ENCODE results near the gene IGFBP7.
A peak's percentile ranks its signal among the peaks of the same experiment; 100 is the strongest.

The IGFBP7 gene

DNA sequence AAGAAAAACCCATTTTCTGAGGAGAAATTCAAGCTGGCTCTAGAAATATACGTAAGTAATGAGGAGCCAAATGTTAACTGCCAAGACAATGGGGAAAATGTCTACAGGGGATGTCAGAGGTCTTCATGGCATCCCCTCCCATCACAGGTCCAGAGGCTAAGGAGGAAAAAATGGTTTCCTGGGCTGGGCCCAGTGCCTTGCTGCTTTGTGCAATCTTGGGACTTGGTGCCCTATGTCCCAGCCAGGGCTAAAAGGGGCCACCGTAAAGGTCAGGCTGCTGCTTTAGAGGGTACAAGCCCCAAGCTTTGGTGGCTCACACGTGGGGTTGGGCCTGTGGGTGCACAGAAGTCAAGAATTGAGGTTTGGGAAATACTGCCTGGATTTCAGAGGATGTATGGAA, 17.2 kb upstream of the IGFBP7 start:
- DNase-seq: no peak

DNA sequence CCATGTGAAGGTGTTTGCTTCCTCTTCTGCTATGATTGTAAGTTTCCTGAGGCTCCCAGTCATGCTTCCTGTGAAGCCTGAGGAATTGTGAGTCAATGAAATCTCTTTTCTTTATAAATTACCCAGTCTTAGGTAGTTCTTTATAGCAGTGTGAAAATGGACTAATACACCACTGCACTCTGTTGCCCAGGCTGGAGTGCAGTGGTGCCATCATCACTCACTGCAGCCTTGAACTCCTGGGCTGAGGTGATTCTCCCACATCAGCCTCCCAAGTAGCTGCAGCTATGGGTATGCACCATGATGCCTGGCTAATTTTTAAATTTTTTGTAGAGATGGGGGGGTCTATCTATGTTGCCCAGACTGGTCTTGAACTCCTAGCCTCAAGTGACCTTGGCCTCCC, 15.8 kb upstream of the IGFBP7 start:
- no peak for DNase-seq

DNA sequence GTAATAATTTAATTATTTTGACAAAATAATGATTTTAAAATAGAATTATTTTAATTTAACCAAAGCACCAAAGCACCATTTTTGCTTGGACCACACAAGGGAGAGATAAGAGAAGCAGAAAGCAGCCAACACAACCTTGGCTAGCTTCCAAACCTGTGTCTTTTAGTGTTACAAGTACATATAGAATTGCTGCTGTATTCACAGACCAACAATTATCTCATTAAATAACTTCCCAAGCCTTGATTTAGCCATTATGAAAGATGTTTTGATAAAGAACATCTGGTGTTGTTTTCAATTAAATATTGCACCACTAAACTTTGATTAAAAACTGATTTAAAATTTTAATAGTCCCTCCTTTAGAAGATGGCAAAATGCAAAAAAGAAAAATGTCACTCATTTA, 14.0 kb upstream of the IGFBP7 start:
- no peak for DNase-seq

DNA sequence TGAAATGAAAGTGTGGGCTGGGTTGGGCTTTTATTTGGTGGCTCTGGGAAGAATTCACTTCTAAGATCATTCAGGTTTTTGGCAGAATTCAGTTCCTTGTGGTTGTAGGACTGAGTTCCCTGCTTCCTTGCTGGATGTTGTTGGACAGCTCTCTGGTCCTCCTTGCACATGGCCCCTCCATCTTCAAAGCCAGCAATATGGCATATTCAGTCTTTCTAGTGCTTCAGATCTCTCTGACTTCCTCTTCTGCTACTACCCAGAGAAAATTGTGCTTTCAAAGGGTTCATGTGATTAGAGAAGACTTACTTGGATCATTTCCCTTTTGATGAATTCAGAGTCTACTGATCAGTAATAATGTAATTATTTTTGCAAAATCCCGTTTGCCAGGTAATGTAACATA, 12.8 kb upstream of the IGFBP7 start:
- DNase-seq: no peak

DNA sequence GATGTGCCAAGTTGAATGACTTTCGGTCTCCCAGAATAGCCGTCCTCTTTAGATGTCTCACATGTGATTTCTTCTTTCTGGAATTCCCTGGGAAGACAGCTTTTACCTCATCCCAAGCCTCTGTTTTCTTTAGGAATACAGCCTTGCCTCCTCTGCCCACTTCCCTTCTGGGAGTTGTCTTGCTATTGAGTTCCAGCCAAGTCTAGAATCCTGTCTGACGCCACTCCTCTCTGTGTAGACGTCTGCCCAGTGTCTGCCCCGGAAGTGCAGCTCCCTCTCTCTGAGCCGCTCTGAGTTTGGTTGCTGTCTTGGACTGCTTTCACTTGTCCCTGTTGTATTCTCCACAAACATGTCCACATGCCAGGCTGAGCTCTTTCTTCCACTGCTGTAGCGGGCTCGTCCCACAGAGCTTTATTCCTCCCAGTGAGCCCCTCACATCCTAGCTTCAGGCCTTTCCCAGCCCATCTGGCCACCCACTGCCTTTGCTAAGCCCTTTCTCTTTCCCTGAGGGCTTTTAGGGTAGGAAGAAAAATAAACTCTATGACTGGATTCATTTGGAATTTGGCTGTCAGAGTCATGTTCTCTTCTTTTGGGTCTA, 9.0 kb upstream of the IGFBP7 start:
- no peak for DNase-seq

DNA sequence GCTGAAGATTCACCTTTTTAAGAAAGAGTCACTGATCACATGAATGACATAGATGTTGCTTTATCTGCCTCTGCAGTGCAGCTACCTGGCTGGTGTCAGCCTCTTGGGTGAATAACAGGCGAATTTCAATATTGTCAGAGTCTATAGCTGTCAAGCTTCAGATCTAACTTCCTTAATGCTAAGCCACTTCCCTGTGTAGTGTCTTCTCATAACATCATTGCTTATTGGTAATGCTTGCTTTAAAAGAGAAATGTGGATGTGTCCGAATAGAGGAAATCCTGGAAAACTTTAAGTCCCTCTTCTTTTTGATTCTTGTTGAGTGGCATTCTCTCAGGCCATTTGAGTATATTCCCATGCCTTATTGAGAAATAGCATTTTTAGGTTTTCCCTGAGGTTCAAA, 7.3 kb upstream of the IGFBP7 start:
- DNase-seq: no peak

DNA sequence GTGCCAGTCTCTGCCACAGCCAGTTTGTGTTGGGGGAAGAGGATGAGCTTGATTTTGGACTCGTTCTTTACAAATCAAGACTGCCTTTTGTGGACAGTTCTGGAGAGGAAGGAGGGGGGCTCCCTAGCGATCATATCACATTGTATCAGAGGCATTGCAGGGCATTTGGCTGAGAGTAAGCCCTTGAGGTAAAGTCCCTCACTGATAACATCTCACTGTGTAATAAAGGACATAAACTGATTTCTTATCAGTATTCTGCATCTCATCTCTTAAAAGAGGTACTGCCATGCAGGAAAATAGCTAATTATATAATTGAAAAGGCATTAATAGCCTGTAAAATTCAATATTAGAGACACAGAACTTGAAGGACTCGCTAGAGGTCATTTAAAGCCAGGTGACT, 6.1 kb upstream of the IGFBP7 start:
- no peak for DNase-seq

DNA sequence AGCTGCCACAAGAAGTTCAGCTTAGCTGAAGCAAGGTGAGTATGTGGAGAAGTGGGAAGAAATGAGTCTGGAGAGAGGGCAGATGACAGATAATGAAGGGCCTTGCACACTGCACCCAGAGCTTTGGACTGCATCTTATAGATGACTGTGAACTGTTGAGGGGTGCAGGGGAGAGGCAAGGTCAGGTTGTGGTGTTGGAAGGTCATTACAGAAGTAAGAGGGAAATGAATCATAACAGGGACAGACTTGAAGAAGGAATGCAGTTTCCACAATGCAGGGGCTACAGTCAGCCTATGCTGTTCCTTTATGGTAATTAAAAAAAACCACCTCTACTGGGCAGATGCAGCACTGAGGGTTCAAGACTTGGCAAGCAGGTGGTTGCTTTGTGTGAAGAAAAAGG, 4.8 kb upstream of the IGFBP7 start:
- no peak for DNase-seq

DNA sequence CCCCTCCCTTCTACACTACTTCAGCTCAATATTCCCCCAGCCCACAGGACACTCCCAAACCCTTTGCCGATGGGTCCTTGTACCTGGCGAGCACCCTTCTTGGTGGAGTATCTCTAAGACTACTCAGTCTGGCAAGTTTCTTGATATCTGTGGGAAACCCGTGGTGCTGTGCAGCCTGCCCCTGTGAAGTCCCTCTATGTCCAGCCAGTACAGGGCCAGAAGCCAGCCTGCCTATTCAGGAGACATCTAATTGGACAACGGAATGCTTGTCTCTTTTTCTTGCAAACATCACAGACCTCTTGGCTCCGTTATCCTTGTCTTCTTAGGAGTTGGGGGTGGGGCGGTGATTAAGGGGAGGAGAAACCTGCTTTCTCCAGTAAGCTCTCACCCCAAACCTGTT, 3.7 kb upstream of the IGFBP7 start:
- DNase-seq: no peak

DNA sequence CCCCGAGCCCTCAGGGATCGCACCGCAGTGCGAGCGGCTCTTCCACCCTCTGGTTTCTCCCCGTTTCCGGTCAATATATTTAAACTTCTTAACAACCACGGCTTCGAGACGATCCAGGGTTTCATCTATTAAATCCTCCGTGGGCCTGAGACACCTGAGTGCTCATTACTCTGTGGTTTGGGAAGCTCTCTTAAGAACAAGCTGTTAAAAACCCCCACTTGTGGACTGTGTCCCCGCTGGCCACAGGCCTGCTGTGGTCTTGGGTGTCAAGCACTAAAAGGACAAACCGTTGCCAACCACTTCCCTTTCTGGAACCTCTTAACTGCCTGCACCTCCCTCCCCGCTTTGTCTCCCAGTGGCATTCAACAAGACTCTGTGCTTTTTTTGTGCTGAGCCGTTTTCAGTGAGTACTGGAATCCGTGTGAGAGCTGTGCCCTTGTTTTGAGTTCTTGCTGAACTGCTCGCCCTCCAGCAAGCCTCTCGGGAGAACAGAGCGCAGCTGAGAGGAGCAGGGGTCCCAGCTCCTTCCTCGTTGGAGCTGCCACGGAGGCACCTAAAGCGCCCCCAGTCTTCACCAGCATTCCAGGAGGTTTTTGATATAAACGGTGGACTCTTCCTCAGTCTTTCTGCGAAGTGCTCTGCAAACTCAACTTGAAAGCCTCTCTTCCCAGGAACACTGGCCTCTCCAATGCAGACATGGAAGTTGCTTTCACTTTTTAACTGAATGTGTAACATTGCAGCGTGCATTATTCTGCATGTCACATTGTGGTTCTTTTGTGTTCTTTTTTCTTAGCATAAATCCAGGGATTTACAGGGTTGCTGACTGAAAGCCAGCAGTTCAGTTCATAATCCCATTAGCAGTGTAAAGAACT, 691 bp upstream of the IGFBP7 start:
- peak in 1 of 2 donors; percentile 30 for DNase-seq

DNA sequence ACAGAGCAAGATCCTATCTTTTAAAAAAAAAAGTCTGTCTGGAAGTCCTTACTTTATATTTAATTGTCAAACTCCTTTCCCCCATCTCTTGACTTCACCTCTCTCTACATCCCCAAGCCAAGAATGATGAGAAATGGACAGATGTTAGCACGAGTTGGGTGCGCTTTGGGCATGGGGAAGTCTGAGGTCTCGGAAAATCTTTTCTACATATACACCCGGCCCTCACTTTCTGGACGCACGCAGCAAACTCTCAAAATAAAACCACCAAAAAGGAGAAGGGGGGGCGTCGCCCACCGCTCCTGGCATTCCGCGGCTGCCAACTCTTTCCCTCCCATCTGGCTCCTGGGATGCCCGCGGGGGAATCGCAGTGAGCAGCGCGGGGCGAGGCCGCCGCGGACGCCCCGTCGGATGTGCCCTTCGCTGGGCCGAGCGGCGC, 756 bp downstream of the IGFBP7 start:
- no peak for DNase-seq

DNA sequence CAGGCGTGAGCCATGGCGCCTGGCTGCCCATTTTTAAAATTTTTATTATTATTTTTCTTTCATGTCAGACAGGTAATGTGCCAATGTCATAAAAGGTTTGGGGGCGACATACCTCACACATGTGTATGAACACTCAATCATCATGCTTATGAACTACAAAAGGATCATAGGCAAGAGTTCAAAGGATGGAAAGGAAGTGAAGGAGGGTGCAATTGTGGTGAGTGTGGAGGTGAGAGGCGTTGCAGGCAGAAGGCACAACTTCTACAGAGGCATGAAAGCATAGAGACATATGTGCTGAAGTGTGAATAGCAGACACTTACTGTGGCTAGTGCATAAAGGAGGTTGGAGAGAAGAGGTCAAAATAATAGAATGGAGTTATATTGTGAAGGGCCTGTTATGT, 4.0 kb downstream of the IGFBP7 start:
- no peak for DNase-seq

DNA sequence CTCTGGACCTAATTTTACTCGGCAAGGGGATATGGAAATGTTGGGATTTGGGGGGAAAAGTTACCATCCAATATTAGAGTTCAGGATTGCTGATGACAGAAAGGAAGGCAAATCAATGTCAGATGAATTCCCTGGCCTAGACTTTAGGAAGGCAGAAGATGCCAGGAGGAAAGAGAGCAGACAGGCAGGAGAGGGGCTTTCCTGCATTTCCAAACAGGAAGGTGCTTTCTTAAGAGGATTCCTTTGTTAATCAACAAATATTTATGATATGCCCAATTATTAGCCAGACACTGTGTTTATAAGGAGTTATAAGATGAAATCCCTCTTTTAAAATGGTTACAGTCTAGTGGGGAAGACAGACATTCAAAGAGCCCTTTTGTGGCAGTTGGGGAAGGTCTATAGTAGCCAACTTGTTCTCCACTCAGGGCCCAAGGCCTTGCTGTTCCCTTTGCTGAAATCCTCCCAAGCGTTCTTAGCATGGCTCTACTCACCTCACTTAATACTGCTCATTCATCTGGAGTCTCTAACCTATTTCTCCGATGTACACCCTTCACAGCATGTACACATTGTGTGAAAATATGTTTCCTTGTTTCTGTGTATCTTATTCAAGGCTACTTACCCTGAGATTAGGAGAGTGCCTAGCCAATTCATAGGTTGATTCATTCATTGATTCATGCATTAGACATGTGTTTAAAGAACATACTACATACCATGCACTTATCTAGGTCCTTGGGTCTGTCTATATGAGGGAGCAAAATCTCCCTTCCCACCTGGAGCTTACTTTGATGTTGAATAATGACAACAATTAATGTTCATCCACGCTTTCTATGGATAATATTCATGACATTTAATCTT, 5.3 kb downstream of the IGFBP7 start:
- DNase-seq: no peak

DNA sequence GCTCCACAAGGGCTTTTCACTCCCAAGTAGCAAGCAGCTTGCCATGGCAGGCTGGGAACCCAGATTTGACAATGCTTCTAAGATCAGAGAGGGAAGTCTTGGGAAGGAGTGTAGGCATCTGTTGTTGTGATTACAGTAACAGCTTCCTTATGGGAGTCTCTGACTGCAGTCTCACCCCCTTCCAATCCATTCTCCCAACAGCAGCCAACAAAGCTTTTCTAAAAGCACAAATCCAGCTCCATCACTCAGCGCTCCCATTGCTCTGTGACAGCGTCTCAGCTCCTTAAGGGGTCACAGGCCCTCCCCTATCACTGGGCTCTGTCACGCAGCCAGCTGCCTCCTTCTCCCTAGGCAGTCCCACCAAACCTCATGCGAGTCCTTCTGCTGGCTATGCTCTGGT, 7.1 kb downstream of the IGFBP7 start:
- no peak for DNase-seq

DNA sequence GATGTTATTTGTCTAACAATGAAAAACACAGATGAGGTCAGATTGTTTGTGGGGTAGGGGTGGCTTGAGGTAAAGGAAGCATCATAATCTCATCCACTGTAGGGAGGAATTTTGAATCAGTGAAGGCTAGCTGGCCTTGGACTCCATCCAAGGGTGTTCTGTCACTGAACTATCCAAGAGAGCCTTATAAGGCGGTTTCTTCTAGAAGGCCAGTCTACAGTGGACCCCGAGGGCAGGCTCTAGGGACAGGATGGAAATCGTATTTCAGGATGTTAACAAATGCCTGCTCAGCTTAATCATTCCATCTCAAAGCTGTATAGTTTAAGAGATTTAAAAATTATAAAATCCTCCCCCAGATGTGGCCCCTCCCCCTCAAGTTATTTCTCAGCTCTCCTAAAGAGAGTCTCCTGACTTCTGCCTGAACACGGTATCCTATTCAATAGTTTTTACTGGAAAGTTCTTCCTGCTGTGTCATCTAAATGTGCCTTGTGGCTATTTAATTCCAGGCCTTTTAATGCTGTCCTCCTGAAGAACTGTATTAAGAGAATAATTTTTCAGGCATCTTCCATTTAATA, 8.0 kb downstream of the IGFBP7 start:
- DNase-seq: no peak

DNA sequence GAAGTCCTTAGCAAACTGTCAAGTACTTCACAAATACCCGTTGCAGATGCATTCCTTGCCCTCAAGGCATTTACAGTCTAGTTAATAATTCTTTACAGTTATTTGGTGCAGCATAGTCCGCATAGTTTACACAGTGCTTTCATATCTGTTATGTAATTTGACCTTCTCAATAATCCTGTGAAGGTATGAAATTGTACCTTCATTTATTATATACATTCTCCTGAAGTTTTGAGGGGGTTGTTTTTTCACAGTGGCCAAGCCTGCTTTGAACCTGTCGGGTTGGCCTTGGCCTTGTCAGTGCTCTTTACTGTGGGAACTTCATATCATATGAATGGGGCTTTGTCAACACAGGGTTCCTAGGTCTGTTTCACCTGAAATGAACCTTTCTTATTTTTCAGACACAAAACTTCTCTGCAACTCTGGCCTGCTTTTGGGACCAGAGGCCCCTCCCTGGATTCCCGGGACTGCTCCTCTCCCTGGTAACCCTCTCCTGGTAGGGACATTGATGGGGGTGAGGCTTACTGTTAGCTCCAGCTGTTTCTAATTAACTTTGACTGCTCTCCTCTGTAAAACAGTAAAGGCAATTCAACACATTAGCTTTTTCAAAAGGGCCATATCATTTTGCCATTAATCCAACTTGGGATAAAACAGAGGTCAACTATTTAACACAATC, 9.1 kb downstream of the IGFBP7 start:
- no peak for DNase-seq

DNA sequence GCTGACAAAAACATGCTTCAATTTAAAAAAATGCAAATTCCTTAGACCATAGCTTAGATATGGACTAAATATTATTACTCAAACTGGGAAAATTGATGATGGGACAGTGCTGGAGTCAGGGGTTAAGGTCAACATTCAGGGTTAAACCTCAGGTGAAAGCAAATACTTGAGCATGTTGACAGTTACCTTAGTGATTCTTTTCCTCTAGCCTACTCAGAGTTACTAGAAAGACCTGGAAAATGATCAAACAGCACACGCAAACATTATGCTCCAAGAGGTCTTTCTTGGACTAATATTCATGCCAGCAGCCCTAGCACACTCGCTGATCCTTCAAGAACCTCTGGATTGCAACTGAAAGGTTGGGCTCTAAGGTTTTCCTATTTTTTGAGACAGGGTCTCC, 10.8 kb downstream of the IGFBP7 start:
- no peak for DNase-seq

DNA sequence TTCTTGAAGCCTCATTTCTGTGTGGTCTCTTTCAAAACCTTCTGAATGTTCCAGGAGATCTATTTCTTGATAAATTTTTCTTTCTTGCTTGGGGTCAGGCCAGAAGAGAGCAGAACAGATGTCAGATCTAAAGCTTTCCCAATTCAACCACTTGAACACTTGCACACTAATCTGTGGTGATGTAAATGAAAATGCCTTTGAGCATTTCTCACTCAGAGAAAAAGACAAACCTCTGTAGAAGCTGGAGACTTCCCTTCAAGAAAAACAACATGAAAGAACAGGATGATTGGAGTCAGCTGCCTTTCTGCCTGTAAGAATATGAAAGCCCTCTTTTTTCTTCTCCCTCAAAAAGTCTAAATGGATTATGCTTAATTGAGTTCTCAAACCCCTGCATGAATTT, 11.2 kb downstream of the IGFBP7 start:
- DNase-seq: no peak

DNA sequence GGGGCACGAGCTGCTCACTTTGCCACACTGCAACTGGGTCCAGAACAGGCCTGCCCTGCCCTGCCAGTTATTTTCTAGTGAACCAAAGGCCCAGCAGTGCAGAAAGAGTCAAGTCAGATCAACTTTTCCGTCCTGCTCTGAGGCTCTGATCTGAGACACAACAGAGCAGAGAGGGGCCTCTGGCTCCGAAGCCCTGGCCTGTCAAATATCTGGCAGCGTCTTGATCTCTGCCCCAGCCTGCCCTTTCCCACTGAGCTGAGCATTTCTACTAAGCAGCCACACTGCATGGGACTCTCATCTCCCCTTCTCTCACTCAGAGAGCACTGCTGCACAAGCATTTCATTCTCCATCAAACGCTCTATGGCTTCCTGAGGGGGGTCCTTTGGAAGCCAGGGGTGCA, 11.8 kb downstream of the IGFBP7 start:
- DNase-seq: no peak

DNA sequence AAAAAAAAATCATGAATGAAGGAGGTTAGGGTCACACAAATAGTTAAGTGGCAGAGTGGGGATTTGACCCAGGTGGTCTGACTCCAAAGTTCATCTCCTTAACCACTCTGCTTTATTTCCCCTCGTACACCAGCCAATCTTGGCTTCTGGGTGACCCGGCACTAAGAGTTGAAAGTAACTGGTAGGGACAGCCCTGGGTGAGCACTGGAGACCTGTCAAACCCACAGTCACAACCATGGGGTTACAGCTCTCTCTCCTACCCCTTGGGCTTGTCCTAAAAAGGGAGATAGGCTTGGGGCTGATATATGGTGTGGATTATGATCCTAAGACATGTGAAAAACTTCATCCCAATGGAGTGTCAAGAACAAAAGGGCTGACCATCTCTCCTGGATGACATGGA, 12.5 kb downstream of the IGFBP7 start:
- no peak for DNase-seq

DNA sequence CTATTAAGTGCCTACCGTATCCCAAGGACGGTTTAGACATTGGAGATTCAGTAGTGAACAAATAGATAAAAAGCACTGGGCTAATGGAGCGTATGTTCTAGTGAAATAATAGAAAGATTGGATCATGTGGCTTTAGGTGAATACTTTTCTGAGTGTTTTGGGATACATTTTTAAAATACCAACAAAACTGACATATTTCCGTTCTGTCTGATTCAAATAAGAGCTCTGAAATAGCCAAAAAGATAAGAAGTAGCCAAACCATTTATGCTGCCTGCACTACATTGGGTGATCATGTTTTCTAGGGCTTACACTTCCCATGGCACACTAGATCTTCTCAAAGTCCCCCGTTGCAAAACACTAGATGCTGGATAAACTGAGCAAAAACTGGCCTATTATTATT, 14.2 kb downstream of the IGFBP7 start:
- no peak for DNase-seq

DNA sequence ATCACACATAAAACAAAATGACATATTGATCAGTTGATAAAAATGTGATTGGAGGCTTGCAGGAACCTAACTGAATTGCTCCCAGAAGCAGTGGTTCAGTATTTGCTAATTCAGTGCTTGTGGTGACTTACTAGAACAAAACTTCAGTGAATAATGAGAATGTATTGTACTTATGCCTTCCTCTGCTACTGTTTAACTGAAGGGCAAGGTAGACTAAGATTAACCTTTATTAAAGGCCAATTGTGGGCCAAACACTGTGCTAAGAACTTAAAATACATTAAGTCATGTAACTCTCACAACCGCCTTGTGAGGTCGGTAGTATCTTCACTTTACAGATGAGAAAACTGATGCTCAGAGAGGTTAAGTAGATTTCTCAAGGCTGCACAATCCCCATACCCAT, 14.9 kb downstream of the IGFBP7 start:
- no peak for DNase-seq

DNA sequence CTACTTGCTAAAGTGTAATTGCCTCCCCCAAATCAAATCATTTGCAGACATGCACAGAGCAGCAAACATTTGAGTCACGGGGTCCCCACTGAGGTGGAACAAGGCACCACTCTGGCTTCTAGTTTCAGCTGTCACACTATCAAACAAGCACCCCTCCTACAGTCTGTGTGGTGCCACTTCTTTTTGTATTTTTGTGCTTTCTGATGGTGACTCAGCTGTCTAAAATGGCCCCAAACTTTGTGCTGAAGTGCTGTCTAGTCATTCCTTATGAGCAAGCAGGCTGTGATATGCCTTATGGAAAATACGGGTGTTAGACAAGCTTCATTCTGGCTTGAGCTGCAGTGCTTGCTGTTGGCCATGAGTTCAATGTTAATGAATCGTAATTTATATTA, 15.4 kb downstream of the IGFBP7 start:
- DNase-seq: no peak

All from CD4-positive, alpha-beta T cell treated with Interleukin-4 for 1 hour (primary cell).